ENCODE results near the gene CUX1.

DNA sequence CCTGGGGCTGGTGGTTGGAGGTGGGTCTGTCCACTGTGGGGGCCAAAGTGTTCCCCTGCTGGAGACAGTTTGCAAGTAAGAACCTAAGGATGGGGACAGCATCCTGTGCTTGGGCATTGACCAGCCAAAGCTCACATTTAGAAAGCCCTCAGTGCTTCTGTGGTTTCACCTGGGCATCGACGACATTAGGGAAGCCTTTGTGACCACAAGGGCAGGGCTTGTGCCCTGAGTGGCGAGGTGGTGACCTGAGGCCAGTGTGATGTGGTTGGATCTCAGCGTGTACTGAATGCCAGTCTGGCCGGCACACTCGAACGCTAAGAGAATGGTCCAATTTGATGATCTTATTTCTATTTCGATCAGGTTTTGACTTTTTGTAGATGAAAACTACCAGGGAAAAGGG is 437.1 kb downstream of the CUX1 start:
- TF ChIP-seq, protein P1, sequence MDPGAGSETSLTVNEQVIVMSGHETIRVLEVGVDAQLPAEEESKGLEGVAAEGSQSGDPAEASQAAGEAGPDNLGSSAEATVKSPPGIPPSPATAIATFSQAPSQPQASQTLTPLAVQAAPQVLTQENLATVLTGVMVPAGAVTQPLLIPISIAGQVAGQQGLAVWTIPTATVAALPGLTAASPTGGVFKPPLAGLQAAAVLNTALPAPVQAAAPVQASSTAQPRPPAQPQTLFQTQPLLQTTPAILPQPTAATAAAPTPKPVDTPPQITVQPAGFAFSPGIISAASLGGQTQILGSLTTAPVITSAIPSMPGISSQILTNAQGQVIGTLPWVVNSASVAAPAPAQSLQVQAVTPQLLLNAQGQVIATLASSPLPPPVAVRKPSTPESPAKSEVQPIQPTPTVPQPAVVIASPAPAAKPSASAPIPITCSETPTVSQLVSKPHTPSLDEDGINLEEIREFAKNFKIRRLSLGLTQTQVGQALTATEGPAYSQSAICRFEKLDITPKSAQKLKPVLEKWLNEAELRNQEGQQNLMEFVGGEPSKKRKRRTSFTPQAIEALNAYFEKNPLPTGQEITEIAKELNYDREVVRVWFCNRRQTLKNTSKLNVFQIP (CRISPR knock-in tag; IDR thresholded peaks at IDR 0.05; ENCODE audit: borderline replicate concordance, low read depth), result no peak
- no peak for TF ChIP-seq ZFP3 (CRISPR knock-in tag; IDR thresholded peaks at IDR 0.05)
- TF ChIP-seq TOX (CRISPR knock-in tag; IDR thresholded peaks at IDR 0.05; ENCODE audit: borderline replicate concordance), result no peak
- no peak for TF ChIP-seq OSR1 (CRISPR knock-in tag; IDR thresholded peaks at IDR 0.05)
- TF ChIP-seq GLIS3 (CRISPR knock-in tag; IDR thresholded peaks at IDR 0.05), result no peak
- no peak for TF ChIP-seq PATZ1 (CRISPR knock-in tag; IDR thresholded peaks at IDR 0.05; ENCODE audit: borderline replicate concordance)
- TF ChIP-seq RARB (CRISPR knock-in tag; IDR thresholded peaks at IDR 0.05), result no peak
- no peak for TF ChIP-seq SNAI2 (CRISPR knock-in tag; IDR thresholded peaks at IDR 0.05)
- TF ChIP-seq ESRRG (CRISPR knock-in tag; IDR thresholded peaks at IDR 0.05), result no peak
- TF ChIP-seq PPARA (CRISPR knock-in tag; IDR thresholded peaks at IDR 0.05; ENCODE audit: borderline replicate concordance), result no peak
- TF ChIP-seq ZNF8 (CRISPR knock-in tag; IDR thresholded peaks at IDR 0.05), result no peak
- no peak for TF ChIP-seq ARNTL (CRISPR knock-in tag; IDR thresholded peaks at IDR 0.05; ENCODE audit: borderline replicate concordance, low read depth)

Data from SK-N-SH treated with all-trans-retinoic acid at 6 μM for 48 hours (cell line).